GM18526 (cell line): ENCODE results near the gene GPR89B.

Experiments used
- POLR2A ChIP-seq: IDR thresholded peaks from 3 replicates; pipeline ENCODE4 v1.6.1; 2011; ENCODE audit not compliant: insufficient read length; ENCODE audit errors: extremely low read depth

Gene GPR89B

DNA sequence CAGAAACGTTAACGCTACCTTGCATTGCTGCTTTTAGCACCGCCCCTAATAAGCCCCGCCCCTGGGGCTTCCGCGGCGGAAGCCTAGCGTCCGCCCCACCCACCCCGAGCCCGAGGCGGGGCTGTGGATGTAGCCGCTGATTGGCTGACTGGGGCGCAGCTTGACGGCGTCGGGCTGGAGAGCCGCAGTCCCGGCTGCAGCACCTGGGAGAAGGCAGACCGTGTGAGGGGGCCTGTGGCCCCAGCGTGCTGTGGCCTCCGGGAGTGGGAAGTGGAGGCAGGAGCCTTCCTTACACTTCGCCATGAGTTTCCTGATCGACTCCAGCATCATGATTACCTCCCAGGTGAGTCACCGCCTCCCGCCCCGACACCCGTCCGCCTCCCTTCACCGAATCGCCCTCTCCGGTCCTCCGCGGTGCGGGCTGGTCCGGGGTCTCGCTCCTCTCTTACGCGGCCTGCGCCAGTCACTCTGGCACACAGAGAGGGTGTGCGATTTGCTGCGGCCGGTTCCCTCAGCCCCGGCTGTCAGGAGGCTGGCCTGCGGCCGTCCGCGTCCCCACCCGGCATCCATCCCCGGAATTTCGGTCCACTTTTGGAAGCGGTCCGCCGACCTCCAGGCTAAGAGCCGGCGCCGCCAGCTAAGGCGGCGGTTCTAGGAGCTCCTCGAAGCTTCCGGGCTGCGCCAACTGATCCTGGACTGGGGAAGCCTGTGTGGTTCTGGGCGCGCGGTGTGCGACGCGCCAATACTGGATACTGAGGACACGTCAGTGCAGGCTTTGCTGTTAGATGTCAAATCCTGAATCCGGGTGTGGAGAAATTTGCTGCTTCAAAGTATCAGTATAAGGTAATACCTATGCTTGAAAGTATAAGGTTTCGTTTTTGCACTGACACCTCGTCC is at the start of gene GPR89B:
TSS of gene GPR89B (plus strand) at position 185 of the 897 bp plus-strand sequence. CDS start at position 302, 117 bp downstream.
- TF ChIP-seq POLR2A: peak; percentile 87

DNA sequence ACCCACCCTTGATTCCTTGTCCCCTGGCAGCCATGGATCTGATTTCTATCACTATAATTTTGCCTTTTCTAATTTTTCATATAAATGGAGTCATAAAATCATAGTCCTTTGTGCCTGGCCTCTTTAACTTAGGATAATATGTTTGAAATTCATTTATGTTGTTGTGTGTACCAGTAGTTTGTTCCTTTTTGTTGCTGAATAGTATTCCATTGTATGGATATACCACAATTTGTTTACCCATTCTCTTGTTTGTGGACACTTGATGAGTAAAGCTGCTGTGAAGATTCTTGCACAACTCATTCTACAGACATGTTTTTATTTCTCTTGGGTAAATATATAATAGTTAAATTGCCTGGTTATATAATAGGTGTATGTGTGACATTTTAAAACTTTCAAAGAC is 48.3 kb upstream of the GPR89B start:
- TF ChIP-seq POLR2A: no peak

DNA sequence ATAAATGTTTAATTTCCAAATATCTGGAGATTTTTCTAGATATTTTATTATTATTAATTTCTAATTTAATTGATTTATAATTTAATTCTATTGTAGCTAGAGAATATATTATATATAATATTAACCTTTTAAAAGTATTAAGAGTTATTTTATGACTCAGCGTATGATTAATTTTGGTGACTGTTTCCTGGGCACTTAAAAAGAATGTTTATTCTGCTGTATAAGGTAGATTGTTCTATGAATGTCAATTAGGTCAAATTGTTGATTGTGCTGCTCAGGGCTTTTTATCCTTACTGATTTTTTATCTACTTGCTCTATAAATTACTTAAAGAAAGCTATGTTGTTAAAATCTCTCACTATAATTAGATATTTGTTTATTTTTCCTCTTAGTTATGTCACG is 45.7 kb upstream of the GPR89B start:
- no peak for TF ChIP-seq POLR2A

DNA sequence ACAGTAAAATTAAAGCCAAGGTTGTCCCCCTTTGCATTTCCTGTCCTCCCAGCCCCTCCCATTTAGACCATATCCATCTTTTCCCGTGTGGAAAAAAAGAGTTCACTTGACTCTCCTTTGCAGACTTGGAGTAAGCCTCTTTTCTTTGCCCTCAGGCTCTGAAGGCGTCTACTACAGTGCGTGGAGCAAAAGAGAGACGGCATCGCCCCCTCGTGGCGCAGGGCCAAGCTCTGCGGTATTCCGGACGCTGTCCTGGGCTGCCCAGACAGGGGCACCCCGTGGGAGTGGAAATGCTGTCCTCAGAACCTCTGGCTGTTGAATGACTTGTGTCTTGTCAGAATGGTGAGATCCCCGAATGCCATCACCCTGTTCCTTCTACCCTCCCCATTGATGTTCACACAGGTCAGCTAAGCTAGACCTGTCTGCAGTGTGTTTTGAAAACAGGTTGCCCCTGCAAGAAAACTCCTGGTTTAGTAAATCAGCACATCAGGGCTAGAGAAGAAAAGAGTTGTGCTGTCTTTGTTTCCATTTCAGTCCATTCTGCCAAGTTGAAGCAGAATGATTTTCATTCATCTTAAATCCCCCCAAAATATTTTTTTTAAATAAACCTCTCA is 37.9 kb upstream of the GPR89B start:
- no peak for TF ChIP-seq POLR2A

DNA sequence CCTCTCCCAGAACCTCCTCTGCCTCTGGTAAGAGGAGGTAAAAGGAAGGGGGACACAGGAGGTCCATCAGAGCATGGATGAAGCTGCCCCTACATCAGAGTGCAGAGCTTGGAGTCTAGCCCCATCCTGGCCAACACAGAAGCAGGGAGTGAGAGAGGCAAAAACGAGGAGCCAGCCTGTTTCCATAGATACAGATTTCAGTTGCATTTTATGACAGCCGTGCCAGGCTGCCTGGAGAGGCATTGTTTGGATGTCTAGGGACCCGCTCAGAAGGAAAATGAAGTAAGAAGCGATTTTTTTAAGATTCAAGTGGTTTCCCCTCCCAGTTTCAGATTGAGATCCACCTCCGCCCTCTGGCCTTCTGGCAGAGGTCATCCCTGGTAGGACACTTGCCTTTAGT is 37.1 kb upstream of the GPR89B start:
- no peak for TF ChIP-seq POLR2A

DNA sequence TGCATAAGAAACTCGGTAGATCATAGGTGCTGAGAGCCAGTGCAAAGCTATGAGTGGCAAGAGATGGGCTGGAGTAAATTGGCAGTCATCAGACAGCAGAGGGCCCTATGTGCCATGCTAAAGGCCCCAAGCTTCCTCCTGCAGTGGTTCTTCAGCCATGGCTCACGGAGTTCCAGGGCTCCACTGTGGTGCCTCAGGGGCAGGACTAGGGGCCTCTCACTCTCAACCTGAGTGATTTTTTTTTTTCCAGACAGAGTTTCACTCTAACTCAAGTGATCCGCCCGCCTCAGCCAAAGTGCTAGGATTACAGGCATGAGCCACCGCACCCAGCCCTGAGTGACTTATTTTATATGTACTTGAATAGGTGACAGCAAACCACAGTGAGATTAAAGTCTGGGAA is 36.0 kb upstream of the GPR89B start:
- no peak for TF ChIP-seq POLR2A

DNA sequence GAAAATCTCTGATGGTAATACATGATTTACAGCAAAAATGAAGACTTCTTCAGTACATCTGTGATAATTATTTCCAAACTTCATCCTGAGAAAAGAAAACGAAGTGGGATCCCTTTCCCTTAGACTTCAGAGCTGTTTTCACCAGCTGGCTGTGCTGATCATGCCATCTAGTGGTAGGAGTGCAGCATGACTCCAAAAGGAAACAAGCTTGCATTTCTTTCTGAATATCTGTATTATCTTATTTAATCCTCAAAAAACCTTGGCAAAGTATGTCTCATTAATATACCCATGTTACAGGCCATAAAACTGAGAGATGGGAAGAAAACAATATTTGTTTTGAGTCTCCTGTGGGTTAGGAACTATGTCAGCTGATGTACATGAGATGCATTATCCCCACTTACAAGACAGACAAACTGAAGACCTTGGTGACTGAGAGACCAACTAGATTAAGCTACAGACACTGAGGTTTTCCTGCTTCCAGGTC is 35.4 kb upstream of the GPR89B start:
- TF ChIP-seq POLR2A: no peak

DNA sequence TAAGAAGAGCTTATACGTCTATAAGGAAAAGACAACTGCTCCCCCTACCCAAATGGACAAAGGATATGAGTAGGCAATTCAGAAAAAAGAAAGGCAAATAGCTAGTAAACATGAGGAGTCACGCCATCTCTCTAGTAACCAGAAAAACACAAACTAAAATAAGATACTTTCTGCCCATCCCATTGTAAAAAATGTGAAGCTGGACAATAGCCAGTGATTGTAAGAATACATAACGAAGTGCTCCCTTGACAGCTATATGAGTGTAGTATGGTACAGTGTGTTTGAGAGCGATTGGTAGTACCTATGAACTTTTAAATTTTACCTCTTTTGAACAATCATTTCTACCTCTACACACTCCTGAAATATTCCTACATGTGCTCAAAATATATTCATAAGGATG is 33.1 kb upstream of the GPR89B start:
- TF ChIP-seq POLR2A: no peak

DNA sequence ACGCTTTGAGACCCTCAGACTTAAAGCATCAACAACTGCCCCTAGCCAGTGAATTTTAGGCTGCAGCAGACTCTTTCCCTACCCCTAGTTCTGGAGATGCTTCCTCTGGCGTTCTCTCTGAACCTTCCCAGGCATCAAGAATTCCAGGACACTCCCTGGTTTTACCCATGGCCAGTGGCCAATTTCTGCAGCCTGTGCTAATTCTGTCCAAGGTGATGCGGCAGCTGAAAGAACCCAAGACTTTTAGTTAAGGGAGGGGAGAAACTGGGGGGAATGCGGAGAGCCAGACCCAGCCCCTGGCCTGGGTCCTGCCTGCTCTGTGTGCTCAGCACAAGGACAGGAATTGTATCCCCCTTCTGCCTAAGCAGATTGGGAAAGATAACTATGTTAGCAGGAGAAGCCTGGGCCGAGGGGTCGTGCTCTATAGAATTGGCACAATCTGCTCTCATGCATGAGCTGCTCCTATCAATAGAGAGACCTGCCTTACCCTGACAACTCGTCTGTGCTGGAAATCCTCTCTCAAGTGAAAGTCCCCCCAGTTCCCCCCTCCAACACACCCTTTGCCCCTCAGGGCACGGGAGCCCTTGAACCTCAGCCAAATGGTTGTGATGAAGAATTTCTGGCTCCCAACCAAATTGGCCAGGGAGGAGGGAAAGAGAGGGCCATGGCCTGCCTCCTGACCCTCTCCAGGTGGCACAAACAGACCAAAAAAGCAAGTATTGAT is 31.0 kb upstream of the GPR89B start:
- TF ChIP-seq POLR2A: no peak

DNA sequence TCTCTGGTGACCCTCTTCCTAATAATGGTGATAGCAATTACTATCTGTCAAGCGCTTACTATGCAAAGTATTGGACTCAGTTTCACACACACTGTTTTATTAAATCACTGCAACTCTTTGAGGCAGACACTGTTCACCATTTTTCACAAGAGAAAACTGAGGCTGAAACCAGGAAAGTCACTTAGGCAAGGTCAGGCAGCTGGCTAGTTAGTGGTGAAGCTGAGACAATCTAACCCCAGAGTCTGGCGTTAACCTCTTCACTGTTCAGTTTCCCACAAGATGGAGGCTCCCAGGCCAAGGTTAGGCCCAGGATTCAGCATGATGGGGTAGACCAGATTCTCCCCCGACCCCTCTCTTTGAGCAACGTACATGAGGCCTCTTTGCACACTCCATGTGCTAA is 30.4 kb upstream of the GPR89B start:
- TF ChIP-seq POLR2A: no peak

DNA sequence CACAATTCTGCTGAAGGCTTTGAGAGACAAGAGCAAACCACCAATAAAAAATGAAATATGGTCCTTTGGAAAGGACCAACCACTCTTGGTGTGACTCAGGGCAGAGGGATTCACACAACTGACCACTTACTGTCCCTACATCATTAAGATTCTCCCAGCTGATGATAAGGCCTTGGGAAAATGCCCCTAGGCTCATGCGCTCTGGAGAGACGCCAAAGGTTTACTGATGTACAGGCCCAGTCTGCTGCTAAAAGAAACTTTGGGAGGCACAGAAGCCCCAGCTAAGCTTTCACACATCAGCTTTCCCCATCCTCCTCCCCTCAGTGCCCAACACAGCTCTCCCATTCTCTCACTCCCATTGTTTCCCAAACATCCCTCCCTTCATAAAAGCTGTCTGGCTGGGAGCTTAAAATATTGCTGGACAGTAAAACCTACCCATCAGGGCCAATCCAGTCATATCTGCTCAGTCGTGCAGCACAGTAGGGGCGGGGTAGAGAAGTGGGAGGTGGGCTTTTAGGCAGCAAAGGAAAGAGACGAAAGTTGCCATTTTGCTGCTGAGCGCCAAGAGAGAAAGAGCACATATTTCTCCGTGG is 25.9 kb upstream of the GPR89B start, which contains the start of gene GJA8:
TSS of gene GJA8 (plus strand) at position 543 of the 593 bp plus-strand sequence. CDS start 5,161 bp downstream, outside the sequence.
- TF ChIP-seq POLR2A: no peak

DNA sequence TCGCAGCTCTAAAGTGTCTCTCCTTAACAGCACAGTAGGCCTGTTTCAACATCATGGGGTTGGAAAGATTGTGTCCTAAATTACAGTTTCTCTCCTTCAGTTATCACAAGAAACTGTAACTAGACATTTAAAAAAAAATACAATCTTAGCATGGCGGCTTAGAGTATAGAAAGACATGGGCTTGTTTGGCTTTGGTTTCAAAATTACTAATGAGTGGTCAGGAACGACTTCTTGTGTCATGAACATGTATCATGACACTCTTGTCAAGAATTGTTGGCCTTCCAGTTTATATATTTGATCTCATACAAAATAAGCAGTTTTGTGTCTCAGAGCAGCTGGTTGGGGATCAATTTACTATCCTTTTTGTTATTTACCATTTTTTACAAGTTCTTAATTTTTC is 23.5 kb upstream of the GPR89B start:
- no peak for TF ChIP-seq POLR2A

DNA sequence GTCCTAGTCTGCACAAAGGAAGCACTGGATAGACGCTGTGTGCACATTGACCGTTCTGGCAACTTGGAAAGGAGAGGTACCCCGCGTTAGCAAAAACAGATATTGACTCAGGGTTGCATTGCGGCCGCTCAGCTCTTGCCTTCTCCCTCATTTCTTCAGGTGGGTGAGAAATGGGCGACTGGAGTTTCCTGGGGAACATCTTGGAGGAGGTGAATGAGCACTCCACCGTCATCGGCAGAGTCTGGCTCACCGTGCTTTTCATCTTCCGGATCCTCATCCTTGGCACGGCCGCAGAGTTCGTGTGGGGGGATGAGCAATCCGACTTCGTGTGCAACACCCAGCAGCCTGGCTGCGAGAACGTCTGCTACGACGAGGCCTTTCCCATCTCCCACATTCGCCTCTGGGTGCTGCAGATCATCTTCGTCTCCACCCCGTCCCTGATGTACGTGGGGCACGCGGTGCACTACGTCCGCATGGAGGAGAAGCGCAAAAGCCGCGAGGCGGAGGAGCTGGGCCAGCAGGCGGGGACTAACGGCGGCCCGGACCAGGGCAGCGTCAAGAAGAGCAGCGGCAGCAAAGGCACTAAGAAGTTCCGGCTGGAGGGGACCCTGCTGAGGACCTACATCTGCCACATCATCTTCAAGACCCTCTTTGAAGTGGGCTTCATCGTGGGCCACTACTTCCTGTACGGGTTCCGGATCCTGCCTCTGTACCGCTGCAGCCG is 20.3 kb upstream of the GPR89B start:
- TF ChIP-seq POLR2A: no peak

DNA sequence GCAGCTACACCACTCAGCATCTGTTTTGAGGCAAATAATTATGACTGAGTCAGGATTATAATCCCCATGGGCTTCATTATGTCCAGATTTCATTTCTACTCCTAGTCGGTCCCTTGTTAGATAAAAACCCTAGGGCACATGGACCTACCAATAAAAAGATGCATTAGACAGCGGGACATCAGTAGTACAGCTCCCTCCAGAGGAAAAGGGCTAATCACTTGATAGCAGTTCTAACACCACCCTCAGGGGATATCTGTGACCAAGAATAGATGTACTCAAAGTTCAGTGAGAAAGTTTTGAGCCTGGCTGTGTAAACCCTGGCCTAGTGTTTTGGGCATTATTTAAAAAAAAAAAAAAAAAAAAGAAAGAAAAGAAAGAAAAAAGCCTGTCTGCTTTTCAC is 15.7 kb upstream of the GPR89B start:
- no peak for TF ChIP-seq POLR2A

DNA sequence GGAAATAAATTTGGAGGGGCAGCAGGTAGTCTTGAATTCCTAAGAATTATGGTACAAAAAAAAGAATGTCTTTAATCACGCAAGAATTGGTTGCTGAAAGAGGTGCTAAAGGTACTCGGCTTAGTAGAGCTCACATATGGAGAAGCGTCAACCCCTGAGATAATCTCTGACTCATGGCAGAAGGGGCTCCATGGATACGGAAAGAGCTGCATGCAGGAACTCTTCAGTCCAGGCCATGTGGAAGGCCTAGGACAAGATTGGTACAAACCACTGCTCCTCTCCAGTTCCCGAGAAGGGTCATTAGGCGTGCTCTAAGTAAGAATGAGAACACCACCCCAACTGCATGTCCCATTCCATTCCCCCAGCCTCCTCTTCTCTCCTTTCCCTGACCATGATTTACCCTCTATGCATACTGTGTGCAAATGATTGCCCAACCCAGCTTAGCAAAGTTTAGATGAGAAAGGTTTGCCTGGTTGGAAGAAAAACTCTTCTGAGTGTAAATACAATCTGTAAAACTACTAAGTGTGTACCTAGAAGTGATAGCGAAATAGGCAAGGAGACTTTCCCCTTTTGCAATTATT is 14.8 kb upstream of the GPR89B start:
- TF ChIP-seq POLR2A: no peak

DNA sequence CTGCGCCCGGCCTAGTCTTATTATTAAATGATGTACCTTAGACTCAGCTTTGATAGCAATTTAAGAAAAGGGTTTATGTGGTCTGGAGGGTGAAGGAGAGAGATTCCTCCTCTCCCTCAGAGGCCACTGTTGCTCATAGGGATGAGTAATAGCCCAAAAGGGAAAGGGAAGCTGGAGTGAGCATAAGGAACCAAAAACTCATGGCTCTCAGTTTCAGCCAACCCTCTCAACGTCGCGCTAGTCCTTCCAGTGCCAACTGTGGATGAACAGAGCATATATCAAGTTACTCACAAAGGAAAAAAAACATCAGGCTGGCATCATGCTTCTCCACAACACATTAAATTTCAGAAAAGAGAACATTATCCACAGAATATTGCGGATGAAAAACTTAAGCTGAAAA is 8.3 kb upstream of the GPR89B start:
- no peak for TF ChIP-seq POLR2A
